HEK293 (cell line): ENCODE results near the gene HOXC10.

Experiments used
- GLIS1 ChIP-seq: fragments of 450-650 bp; formaldehyde crosslinking; IDR thresholded peaks from 2 replicates; pipeline ENCODE4 v1.5.1; 2016; ENCODE audit warnings: missing biosample characterization, missing genetic modification characterization
- KLF17 ChIP-seq: fragments of 450-650 bp; formaldehyde crosslinking; IDR thresholded peaks from 2 replicates; pipeline ENCODE4 v1.5.1; 2016; ENCODE audit warnings: missing biosample characterization, missing genetic modification characterization
- MZF1 ChIP-seq: fragments of 450-650 bp; formaldehyde crosslinking; IDR thresholded peaks from 2 replicates; pipeline ENCODE4 v1.5.1; 2017; ENCODE audit warnings: missing biosample characterization, missing genetic modification characterization, borderline replicate concordance
- OSR2 ChIP-seq: fragments of 450-650 bp; formaldehyde crosslinking; IDR thresholded peaks from 2 replicates; pipeline ENCODE4 v1.5.1; 2016; ENCODE audit warnings: missing biosample characterization, missing genetic modification characterization
- PRDM1 ChIP-seq: fragments of 450-650 bp; formaldehyde crosslinking; IDR thresholded peaks from 2 replicates; pipeline ENCODE4; 2016; ENCODE audit warnings: missing biosample characterization, missing genetic modification characterization
- SALL2 ChIP-seq: fragments of 450-650 bp; formaldehyde crosslinking; IDR thresholded peaks from 2 replicates; pipeline ENCODE4 v1.5.0; 2017; ENCODE audit warnings: missing biosample characterization, mild to moderate bottlenecking, missing genetic modification characterization, borderline replicate concordance
- TSHZ1 ChIP-seq: fragments of 450-650 bp; formaldehyde crosslinking; IDR thresholded peaks from 2 replicates; pipeline ENCODE4 v1.5.1; 2016; ENCODE audit warnings: missing biosample characterization, missing genetic modification characterization, borderline replicate concordance
- WT1 ChIP-seq: fragments of 450-650 bp; formaldehyde crosslinking; IDR thresholded peaks from 2 replicates; pipeline ENCODE4 v1.5.1; 2016; ENCODE audit warnings: missing biosample characterization, missing genetic modification characterization
- ZBTB1 ChIP-seq: fragments of 450-650 bp; formaldehyde crosslinking; IDR thresholded peaks from 2 replicates; pipeline ENCODE4 v1.5.1; 2016; ENCODE audit warnings: missing biosample characterization, missing genetic modification characterization
- ZBTB10 ChIP-seq: fragments of 450-650 bp; formaldehyde crosslinking; IDR thresholded peaks from 2 replicates; pipeline ENCODE4 v1.5.1; 2016; ENCODE audit warnings: missing biosample characterization, missing genetic modification characterization
- ZBTB20 ChIP-seq: fragments of 450-650 bp; formaldehyde crosslinking; IDR thresholded peaks from 2 replicates; pipeline ENCODE4 v1.5.1; 2016; ENCODE audit warnings: missing biosample characterization, missing genetic modification characterization
- ZBTB26 ChIP-seq: fragments of 450-650 bp; formaldehyde crosslinking; optimal IDR thresholded peaks from 2 replicates; pipeline ENCODE3; 2016; ENCODE audit warnings: missing biosample characterization, mild to moderate bottlenecking, missing genetic modification characterization
- ZFP3 ChIP-seq: fragments of 450-650 bp; formaldehyde crosslinking; IDR thresholded peaks from 2 replicates; pipeline ENCODE4 v1.5.1; 2016; ENCODE audit warnings: low read depth, missing biosample characterization, missing genetic modification characterization
- ZNF16 ChIP-seq: fragments of 450-650 bp; formaldehyde crosslinking; IDR thresholded peaks from 2 replicates; pipeline ENCODE4 v1.5.1; 2016; ENCODE audit warnings: low read depth, missing biosample characterization, missing genetic modification characterization
- ZNF2 ChIP-seq: fragments of 450-650 bp; formaldehyde crosslinking; IDR thresholded peaks from 2 replicates; pipeline ENCODE4 v1.5.1; 2016; ENCODE audit warnings: missing biosample characterization, missing genetic modification characterization
- ZNF266 ChIP-seq: fragments of 450-650 bp; formaldehyde crosslinking; IDR thresholded peaks from 2 replicates; pipeline ENCODE4 v1.5.1; 2016; ENCODE audit warnings: missing biosample characterization, missing genetic modification characterization, low read depth
- ZNF292 ChIP-seq: fragments of 450-650 bp; formaldehyde crosslinking; IDR thresholded peaks from 2 replicates; pipeline ENCODE4 v1.5.1; 2016; ENCODE audit warnings: low read depth, missing biosample characterization, missing genetic modification characterization, borderline replicate concordance
- ZNF302 ChIP-seq: fragments of 450-650 bp; formaldehyde crosslinking; IDR thresholded peaks from 2 replicates; pipeline ENCODE4 v1.5.1; 2016; ENCODE audit warnings: missing biosample characterization, missing genetic modification characterization, low read depth
- ZNF341 ChIP-seq: fragments of 450-650 bp; formaldehyde crosslinking; IDR thresholded peaks from 2 replicates; pipeline ENCODE4; 2016; ENCODE audit warnings: low read depth, missing biosample characterization, missing genetic modification characterization
- ZNF391 ChIP-seq: fragments of 450-650 bp; formaldehyde crosslinking; IDR thresholded peaks from 2 replicates; pipeline ENCODE4 v1.5.1; 2016; ENCODE audit warnings: low read depth, missing biosample characterization, missing genetic modification characterization, borderline replicate concordance
- ZNF433 ChIP-seq: fragments of 450-650 bp; formaldehyde crosslinking; IDR thresholded peaks from 2 replicates; pipeline ENCODE4 v1.5.1; 2016; ENCODE audit warnings: missing biosample characterization, missing genetic modification characterization, low read depth
- ZNF488 ChIP-seq: fragments of 450-650 bp; formaldehyde crosslinking; IDR thresholded peaks from 2 replicates; pipeline ENCODE4 v1.5.1; 2016; ENCODE audit warnings: missing biosample characterization, missing genetic modification characterization
- ZNF501 ChIP-seq: fragments of 450-650 bp; formaldehyde crosslinking; IDR thresholded peaks from 2 replicates; pipeline ENCODE4 v1.5.1; 2016; ENCODE audit warnings: missing biosample characterization, missing genetic modification characterization
- ZNF530 ChIP-seq: fragments of 450-650 bp; formaldehyde crosslinking; IDR thresholded peaks from 2 replicates; pipeline ENCODE4 v1.5.1; 2016; ENCODE audit warnings: low read depth, missing biosample characterization, missing genetic modification characterization
- ZNF555 ChIP-seq: fragments of 450-650 bp; formaldehyde crosslinking; conservative IDR thresholded peaks from 2 replicates; pipeline ENCODE4 v1.5.1; 2017; ENCODE audit warnings: missing biosample characterization, mild to moderate bottlenecking, missing genetic modification characterization, inconsistent platforms
- ZNF571 ChIP-seq: fragments of 450-650 bp; formaldehyde crosslinking; IDR thresholded peaks from 2 replicates; pipeline ENCODE4 v1.5.0; 2017; ENCODE audit warnings: missing biosample characterization, missing genetic modification characterization
- ZNF600 ChIP-seq: fragments of 450-650 bp; formaldehyde crosslinking; IDR thresholded peaks from 2 replicates; pipeline ENCODE4 v1.5.1; 2016; ENCODE audit warnings: missing biosample characterization, missing genetic modification characterization
- ZNF629 ChIP-seq: fragments of 450-650 bp; formaldehyde crosslinking; IDR thresholded peaks from 2 replicates; pipeline ENCODE4 v1.5.1; 2017; ENCODE audit warnings: missing biosample characterization, missing genetic modification characterization
- ZNF664 ChIP-seq: fragments of 450-650 bp; formaldehyde crosslinking; IDR thresholded peaks from 2 replicates; pipeline ENCODE4 v1.5.1; 2016; ENCODE audit warnings: missing biosample characterization, missing genetic modification characterization
- ZNF777 ChIP-seq: fragments of 450-650 bp; formaldehyde crosslinking; IDR thresholded peaks from 2 replicates; pipeline ENCODE4 v1.5.1; 2017; ENCODE audit warnings: missing biosample characterization, missing genetic modification characterization, borderline replicate concordance

HOXC10 gene

GRCh38 chr12:54005853-54006558, 21.1 kb downstream of the HOXC10 start (continued):
- TF ChIP-seq TSHZ1 (no peak), ZNF600 (tag by site-specific recombination) (no peak; the same call in 1 of the 2 replicates), ZNF16 (tag by site-specific recombination) (no peak), GLIS1 (tag by site-specific recombination) (peak; percentile 37; the same call in 1 of the 2 replicates), KLF17 (tag by site-specific recombination) (no peak), WT1 (no peak), ZNF530 (tag by site-specific recombination) (no peak), OSR2 (tag by site-specific recombination) (no peak), ZNF777 (no peak), ZNF391 (no peak; the same call in 1 of the 2 replicates), ZNF571 (tag by site-specific recombination) (no peak), ZNF2 (tag by site-specific recombination) (peak; percentile 92), ZNF555 (tag by site-specific recombination) (no peak), ZBTB1 (tag by site-specific recombination) (no peak), ZBTB26 (peak; percentile 26), ZFP3 (no peak), ZNF488 (tag by site-specific recombination) (no peak), ZNF501 (tag by site-specific recombination) (peak; percentile 47; the same call in 1 of the 2 replicates), PRDM1 (tag by site-specific recombination) (no peak), ZNF664 (tag by site-specific recombination) (no peak), MZF1 (tag by site-specific recombination) (0 out of 2 replicates have a peak, but pooled peaks have one; percentile 8), ZNF629 (tag by site-specific recombination) (peak; percentile 36; the same call in 1 of the 2 replicates), ZNF341 (tag by site-specific recombination) (no peak), ZNF433 (tag by site-specific recombination) (no peak), ZNF266 (no peak), ZBTB20 (tag by site-specific recombination) (peak; percentile 51; the same call in 1 of the 2 replicates), ZNF302 (tag by site-specific recombination) (no peak), ZBTB10 (tag by site-specific recombination) (no peak), ZNF292 (tag by site-specific recombination) (no peak), SALL2 (tag by site-specific recombination) (no peak)
